Measurements from ENCODE around the gene COL1A2.

The COL1A2 gene

DNA sequence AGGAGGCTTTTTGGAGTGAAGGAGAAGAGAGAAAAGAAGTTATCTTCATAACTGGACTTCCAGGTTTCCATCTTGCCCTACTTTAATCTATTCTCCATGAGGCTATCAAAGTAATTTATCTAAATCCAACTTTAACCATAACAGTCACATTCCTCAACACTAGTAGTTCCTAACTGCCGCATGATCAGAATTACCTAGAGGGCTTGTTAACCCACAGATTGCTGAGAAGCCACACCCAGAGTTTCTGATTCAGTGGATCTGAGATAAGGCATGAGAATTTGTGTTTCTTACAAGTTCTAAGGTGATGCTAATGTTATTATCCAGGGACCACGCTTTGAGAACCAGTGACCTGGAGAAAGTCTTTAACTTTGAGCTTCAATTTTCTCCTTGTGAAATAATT is 8.3 kb upstream of the COL1A2 start:
- no peak for DNase-seq

GRCh38 chr7:94388540-94388939 is 6.2 kb upstream of the COL1A2 start:
- DNase-seq: no peak

GRCh38 chr7:94389381-94389780 is 5.3 kb upstream of the COL1A2 start:
- no peak for DNase-seq

- no peak for DNase-seq
These were observed 2.8 kb upstream of the COL1A2 start for GRCh38 chr7:94391726-94392392.

- DNase-seq: no peak
These were observed 2.3 kb upstream of the COL1A2 start for GRCh38 chr7:94392393-94392786.

GRCh38 chr7:94393246-94394108 is 1.2 kb upstream of the COL1A2 start:
- DNase-seq: no peak

- no peak for DNase-seq
These were observed 622 bp upstream of the COL1A2 start for GRCh38 chr7:94394109-94394436.

DNA sequence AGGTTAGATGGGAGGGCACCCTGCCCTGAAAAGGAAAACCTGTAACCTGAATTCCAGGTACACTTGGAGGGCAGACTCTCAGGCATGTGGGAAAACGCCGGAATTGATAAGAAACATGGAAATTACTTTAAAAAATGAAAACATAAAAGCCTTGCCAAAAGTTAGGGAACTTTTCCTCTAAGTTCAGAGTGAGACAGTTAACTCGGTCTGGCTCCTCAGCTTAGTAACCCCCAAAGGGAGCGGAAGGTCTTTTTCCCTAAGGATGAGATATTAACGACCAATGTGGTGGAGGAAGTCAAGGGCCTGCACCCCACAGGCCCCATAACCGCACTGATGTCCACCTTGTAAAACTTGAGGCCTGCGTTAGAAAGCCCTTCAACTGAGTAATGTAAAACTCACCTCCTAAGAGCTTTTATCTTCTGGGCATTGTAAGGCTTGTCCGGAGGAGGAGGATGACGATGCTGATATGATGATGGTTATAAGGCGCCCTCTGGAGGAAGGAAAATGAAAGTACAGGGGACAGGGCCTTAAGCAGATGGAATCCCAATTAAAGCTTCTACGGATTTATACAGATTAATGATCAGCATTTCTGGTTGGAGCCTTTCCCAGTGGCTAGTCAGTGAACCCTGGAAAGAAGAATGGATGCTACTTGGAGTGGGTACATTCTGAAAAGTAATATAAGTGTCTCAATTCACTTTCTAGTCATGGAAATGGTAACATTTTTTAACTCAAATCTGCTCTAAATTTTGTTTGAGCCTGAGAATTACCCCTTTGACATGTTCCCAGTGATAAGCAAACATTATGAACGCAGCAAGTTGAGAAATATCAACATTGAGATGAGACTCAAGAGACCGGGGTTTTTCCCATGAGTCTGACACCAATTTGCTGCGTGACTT is 694 bp downstream of the COL1A2 start:
- DNase-seq: peak; percentile 54

DNA sequence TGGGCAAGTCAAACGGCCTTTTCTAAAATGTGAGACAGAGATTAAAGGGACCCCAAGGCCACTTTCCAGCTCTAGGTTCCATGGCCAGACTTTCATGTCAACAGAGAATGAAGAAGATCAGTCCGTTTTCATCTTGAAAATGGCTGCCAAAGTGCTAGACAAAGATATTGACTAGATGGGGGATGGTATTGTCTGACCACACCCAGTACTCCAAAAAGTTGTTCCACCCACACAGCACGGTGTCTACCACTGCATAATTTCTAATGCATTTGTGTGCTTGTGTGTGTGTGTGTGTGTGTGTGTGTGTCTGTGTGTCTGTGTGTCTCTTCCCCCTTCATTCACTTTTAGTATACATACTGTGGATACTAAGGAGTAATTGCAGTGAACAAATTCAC is 1.3 kb downstream of the COL1A2 start:
- no peak for DNase-seq

DNA sequence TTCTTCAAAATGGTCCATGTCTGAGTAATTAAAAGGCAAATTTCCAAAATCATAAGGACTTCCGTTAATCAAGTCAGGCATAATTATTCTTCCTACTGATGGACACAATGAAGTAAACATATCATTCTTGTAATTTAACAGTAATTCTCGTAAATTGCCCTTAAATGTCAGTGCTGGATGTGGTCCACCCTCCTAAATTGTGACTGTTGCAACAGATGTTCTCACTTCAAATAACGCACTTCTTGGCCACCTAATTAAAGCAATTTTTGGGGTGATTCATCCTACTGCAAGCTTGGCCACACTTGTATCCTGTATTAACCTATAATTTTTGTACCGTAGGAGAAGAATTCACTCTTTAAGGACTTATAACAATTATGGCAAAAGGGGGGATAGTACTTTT is 1.9 kb downstream of the COL1A2 start:
- no peak for DNase-seq

DNA sequence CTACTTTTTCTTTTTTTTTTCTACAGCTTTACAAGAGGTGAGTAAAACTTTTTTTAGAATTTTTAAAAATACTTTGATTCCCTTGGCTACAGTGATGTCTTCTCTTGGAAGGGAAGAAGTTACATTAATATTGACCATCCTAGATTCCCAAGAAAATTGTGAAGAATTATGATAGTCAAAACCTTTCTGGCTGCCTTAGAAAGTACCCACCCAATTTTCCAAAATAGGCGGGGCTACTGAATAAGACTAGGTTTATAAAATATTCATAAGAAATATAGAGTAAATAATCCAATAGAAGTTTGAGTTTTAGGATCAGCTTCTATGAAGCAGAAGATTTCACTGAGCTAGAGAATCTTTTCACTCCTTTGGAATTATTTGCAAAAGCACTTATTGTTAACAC is 3.0 kb downstream of the COL1A2 start:
- no peak for DNase-seq

DNA sequence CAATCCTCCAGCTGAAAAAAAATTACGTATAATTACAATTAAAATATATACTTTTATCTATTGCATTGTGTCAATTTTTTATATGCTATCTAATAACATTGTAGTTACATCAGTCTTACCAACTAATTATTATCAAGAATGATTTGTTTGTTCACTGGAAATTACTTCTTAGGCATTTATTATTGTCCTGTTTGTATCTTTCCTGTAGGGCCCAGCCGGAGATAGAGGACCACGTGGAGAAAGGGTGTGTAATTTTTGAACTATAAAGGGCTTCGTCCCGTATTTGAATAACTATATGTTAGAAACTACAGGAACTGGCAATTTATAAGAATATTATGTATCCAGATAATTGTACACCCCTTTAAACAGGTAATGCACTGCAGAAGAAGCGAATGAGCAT is 4.1 kb downstream of the COL1A2 start:
- DNase-seq: no peak

DNA sequence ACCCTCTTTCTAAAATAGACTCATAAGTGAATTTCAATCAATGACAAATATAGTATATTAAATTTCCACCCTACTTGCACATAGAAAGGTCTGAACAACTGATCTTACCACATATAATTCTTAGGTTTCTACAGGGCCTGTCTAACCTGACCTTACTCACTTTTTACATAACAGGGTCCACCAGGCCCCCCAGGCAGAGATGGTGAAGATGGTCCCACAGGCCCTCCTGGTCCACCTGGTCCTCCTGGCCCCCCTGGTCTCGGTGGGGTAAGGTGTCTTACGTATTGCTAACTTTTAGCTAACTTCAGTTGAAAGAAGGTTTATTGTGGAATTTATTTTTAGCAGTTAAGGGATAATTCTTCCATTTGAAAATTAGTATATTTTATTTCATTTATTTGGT is 5.3 kb downstream of the COL1A2 start:
- no peak for DNase-seq

DNA sequence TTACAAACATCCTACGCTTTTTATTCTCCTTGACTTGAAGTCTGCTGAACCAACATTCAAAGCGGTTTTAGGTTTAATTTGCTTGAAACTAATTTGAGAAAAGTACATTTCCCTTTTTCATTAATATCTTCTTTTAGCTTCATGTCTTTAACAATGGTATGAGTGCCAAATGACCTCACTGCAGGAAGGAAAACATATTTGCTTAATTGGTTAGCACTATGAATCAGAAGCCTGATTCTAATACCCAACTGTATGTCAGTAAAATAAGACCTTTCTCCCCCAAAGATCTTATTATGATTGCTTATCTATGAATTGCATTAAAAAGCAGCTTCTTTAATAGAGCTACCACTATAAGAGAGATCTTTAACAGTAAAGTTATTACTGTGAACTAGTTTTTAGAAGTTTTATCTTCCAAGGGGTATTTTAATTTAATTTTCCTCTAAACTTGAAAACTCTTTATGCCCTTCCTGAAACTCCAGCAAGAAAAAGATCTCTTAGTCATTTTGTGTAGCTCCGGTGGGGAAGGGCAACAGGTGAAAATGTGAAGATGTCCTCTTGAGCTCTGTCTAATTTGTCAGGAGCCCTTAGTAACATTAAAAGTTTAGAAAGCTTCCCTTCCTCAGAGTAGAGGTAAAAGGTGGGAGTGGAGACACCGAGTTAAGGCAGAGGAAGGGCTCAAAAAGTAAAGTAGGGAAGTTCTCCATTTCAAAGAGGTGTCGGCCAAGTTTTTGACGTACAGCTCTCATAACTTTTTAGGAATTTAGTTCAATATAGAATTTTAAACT is 6.1 kb downstream of the COL1A2 start:
- no peak for DNase-seq

DNA sequence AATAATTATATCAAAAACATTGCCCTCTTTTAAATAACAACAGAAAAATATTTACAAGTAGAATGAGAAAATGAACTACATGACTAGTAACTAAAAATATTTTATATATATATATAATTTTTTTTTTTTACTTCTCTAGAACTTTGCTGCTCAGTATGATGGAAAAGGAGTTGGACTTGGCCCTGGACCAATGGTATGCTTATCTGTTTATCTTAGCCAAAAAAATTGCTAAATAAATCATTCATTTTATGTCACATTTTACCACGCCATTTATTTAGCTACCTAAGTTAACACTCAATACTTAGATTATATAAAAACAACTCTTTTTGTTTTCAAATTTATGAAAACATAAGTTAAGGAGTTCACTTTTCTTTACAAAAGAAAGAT is 6.7 kb downstream of the COL1A2 start:
- DNase-seq: no peak

GRCh38 chr7:94403546-94403945 is 8.9 kb downstream of the COL1A2 start:
- no peak for DNase-seq

- no peak for DNase-seq
These were observed 10.8 kb downstream of the COL1A2 start for GRCh38 chr7:94405506-94405905.

- no peak for DNase-seq
These were observed 12.0 kb downstream of the COL1A2 start for GRCh38 chr7:94406696-94407095.

DNA sequence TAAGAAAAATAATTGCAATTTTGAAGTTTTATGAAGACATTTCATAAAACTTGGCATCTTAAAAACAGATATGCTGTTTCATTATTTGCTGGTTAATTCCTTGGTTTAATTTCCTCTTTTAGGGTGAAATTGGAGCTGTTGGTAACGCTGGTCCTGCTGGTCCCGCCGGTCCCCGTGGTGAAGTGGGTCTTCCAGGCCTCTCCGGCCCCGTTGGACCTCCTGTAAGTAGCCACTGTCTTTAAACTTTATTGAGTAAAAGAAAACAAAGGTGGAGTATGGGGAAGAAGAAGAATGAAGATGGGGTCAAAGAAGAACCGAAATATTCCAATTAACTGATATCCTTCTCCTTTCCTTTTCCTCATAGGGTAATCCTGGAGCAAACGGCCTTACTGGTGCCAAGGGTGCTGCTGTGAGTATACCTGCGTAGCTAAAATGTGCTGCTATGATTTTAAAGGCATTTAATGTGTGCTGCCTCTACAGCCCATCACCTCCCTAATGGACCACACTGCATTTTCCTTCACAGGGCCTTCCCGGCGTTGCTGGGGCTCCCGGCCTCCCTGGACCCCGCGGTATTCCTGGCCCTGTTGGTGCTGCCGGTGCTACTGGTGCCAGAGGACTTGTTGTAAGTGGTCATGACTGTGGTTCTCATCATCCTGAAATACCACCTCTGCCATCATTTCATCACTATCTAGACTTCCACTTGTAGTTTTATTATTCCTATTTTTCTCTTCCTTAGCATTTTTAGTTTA is 14.7 kb downstream of the COL1A2 start:
- no peak for DNase-seq

GRCh38 chr7:94410413-94411187 is 15.9 kb downstream of the COL1A2 start:
- DNase-seq: no peak

DNA sequence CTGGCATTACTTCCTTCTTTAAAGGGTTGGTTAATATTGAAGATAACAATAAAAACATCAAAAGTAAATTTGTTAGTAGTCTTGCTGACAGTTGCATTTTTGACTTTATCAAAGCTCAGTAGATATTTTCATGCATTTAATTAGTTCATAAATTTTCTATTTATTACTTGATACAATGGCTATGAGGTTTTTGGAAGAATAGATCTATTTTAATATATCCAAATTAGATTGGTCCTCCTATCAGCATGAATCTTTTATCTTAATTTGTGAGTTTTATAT is 16.4 kb downstream of the COL1A2 start:
- no peak for DNase-seq

Measured in inflammatory macrophage treated with lipopolysaccharide for 4 hours (primary cell).